ENCODE results near the gene LRRC27.

LRRC27 gene

DNA sequence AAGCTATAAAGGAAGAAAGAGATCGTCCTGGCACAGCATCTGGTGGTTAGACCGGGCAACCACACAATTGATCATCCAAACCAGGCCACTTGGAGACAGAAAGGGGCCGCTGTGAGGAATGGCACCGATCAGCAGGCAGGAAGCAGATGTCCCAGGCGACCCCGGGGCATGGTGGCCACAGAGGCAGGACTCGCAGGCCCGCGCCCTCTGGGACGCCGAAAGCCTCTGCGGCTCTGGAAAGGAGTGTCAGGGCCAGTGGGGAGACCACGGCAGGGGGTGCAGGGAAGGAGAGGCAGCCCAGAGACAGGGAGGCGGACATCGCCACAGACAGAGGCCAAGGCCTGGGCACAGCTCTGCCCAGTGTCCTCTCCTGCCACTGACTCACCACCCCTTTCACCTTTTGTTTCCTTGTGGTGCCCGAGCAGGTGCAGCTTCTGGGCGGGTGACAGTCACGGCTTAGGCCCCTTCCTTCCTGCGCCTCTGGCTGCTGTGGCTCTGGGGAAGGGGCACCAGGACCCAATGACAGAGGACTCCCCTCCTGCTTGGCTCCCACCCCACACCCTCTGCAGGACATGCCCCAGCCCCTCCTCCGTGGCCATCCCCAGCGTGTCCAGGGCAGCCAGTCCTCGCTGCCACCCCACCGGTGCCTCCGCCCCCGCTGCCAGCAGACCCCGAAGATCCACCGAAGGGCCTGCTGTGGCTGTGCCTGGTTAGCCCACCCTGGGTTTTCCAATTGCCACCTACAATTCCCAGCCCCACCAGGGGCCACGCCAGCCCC is 35.1 kb upstream of the LRRC27 start:
- no peak overlapping the region for H3K4me3 ChIP-seq (ENCODE audit: low read length)
- DNase-seq (ENCODE audit: low read depth): no peak
- TF ChIP-seq, protein P1, sequence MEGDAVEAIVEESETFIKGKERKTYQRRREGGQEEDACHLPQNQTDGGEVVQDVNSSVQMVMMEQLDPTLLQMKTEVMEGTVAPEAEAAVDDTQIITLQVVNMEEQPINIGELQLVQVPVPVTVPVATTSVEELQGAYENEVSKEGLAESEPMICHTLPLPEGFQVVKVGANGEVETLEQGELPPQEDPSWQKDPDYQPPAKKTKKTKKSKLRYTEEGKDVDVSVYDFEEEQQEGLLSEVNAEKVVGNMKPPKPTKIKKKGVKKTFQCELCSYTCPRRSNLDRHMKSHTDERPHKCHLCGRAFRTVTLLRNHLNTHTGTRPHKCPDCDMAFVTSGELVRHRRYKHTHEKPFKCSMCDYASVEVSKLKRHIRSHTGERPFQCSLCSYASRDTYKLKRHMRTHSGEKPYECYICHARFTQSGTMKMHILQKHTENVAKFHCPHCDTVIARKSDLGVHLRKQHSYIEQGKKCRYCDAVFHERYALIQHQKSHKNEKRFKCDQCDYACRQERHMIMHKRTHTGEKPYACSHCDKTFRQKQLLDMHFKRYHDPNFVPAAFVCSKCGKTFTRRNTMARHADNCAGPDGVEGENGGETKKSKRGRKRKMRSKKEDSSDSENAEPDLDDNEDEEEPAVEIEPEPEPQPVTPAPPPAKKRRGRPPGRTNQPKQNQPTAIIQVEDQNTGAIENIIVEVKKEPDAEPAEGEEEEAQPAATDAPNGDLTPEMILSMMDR (conservative IDR thresholded peaks at IDR 0.05; ENCODE audit: low read length): no peak

DNA sequence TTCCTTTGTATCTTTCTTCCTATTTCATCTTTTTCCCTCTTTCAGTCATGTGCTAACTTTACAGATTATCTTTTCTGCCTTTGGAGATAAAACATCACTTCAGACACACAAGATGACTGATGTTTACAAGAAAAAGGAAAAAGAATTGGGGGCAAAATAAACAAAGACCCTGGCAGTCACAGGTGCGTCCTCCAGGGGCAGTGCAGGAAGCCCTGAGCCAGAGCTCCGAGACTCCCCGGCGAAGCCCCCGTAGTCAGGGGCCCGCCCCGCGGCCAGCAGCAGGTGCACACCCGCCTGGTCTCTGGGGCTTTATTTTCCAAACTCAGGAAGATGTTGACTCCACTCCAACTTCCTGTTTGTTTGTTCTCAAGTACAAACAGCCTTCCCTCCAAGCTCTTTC is 34.5 kb upstream of the LRRC27 start:
- TF ChIP-seq, protein P1 (conservative IDR thresholded peaks at IDR 0.05; ENCODE audit: low read length): no peak
- no peak for DNase-seq (ENCODE audit: low read depth)
- H3K4me3 ChIP-seq (ENCODE audit: low read length): no peak overlapping the region

DNA sequence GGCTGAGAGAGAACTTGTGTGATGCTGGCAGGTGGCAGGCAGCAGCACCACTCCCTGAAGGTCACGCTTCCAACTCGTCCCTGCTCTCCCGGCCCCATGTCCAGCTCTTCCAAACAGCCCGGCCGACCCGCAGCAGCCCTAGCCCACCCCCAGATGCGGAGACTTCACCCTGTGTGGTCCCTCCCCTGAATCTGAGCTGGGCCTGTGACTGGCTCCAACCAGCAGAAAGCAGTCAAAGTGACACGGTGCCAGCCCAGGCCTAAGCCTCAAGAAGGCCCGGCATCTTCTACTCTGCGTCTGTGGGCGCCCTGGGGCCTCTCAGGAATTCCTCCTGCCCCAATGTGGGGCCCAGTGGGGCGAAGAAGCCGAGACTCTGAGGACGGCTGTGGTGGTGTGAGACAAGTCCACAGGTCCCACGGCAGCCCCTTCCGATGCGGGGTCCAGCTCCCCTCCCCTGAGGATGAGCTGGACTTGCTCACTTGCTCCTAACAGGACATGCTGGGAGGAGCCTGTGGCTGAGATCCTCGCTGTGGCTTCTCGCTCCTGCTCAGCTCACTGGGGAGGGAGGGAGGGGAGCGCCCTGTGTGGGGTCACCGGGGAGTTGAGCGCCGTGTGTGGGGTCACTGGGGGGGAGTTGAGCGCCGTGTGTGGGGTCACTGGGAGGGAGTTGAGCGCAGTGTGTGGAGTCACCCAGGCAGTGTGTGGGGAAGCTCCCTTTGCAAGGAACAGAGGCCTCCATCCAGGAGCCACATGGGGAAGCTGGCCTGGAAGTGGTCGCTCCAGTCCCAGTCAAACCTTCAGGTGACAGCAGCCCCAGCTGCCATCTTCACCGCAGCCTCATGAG is 33.7 kb upstream of the LRRC27 start:
- TF ChIP-seq, protein P1 (conservative IDR thresholded peaks at IDR 0.05; ENCODE audit: low read length): no peak
- no peak overlapping the region for H3K4me3 ChIP-seq (ENCODE audit: low read length)
- DNase-seq (ENCODE audit: low read depth): no peak

DNA sequence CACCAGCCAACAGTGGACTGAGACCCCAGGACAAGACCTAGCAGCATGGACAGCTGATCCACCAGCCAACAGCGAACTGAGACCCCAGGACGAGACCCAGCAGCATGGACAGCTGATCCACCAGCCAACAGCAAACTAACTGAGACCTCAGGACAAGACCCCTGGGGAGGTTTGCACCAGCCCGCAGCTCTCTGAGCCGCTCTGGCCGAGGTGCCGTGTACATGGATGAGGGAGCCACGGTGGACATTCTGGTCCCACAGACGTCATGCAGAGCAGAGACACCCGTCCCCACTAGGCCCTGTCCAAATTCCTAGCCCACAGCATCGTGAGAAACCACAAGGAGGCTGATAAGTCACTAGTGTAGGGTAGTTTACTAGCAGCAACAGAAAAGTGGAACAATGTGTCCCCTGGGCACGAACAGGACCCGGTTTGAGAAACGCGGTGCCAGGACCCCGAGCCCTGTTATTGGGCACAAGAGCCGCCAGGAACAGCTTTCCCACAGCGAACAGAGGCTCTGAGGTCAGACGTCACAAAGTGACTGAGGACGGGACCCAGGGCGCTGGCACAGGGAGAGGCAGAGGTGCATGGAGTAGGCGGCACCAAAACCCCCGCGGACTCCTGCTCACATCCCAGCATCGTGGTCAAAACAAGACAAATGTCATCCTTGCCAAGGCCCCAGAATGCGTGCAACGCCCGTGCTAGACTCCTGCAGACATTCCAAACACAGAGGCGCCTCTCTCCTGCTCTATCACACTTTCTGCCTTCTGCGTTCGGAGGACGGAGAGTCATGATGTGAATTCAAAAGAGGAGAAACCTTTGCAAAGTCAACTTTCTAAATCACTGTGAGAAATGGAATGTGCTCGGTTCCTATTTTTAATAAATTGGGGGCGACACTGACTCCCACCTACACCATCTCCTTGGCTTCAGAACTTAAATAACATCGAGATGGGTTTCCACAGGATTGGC is 32.3 kb upstream of the LRRC27 start:
- DNase-seq (ENCODE audit: low read depth): no peak
- H3K4me3 ChIP-seq (ENCODE audit: low read length): no peak overlapping the region
- TF ChIP-seq, protein P1 (conservative IDR thresholded peaks at IDR 0.05; ENCODE audit: low read length): no peak

DNA sequence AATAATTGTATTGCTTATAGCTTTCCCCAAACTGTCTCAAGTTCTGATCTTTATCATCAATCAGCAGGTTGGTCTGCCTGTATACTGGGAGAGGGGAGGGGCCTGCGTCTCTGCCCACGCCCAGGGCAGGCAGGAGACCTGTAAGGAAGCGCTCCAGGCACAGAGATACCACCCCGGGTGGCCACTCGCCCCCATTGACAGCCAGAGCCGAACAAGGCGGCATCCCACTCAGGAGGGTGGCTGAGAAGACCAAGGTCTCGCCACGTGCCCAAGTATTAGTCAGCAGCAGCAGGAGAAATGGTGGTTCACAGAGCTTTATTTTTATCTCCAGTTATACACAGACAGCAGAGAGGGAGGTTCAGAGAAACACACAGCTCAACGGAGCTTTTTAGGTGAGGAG is 31.4 kb upstream of the LRRC27 start:
- H3K4me3 ChIP-seq (ENCODE audit: low read length): no peak overlapping the region
- TF ChIP-seq, protein P1 (conservative IDR thresholded peaks at IDR 0.05; ENCODE audit: low read length): no peak
- DNase-seq (ENCODE audit: low read depth): no peak

DNA sequence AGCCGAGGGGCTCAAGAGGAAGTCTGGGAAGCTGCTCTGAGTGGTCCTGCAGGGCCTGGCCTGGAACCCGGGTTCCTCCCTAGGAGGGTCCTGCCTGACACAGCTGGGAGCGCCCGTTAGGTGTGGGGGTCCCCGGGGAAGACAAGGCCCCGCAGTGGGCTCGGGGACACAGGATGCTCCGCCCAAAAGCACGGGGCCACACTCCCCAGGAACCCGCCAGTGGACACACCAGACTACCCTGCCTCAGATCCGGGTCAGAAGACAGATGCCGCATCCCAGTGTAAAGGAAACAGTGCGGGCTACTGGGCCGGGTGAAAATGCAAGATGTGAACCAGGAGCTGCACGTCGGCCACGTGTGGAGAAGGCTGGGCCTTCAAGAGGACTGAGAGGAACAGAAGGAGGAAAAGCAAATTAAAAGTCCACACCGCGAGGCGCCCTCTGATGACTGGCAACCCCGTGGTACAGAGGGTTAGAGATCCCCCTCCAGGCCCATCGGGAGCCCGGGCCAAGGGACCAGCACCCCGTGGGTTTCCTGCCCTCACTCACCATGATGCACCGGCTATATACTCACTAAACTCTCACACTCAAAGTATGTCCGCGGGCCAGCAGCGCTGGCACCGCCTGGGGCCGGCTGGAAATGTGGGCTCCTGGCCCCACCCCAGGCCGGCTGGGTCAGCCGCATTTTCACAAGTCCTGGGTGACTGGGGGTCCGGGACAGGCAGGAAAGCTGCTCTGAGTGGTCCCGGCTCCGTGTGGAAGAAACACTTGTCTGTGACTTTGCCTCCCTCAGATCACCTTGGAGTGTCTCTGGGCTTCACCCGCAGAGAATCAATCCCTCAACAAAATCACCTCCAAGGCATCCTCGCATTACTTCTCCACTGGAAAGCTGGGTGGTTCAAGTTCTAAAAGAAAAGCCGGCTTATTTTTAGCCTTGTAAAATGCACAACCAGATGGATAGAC is 30.3 kb upstream of the LRRC27 start:
- no peak overlapping the region for H3K4me3 ChIP-seq (ENCODE audit: low read length)
- TF ChIP-seq, protein P1 (conservative IDR thresholded peaks at IDR 0.05; ENCODE audit: low read length): no peak
- DNase-seq (ENCODE audit: low read depth): no peak
